Hematopoietic multipotent progenitor cell treated with erythropoietin and hydrocortisone succinate and interleukin-3 and kit ligand, for 15 days (in vitro differentiated cells): ENCODE data around the gene DOCK2.
"Not testable (repeated sequence)": the region's sequence is repeated elsewhere in the genome, so short reads cannot be mapped to it uniquely, and the experiment has no call there.

Experiments
- DNase-seq: peaks from one replicate; pipeline ENCODE4 v3.0.0-alpha.2; 2015; ENCODE audit warnings: low spot score

The DOCK2 gene

DNA sequence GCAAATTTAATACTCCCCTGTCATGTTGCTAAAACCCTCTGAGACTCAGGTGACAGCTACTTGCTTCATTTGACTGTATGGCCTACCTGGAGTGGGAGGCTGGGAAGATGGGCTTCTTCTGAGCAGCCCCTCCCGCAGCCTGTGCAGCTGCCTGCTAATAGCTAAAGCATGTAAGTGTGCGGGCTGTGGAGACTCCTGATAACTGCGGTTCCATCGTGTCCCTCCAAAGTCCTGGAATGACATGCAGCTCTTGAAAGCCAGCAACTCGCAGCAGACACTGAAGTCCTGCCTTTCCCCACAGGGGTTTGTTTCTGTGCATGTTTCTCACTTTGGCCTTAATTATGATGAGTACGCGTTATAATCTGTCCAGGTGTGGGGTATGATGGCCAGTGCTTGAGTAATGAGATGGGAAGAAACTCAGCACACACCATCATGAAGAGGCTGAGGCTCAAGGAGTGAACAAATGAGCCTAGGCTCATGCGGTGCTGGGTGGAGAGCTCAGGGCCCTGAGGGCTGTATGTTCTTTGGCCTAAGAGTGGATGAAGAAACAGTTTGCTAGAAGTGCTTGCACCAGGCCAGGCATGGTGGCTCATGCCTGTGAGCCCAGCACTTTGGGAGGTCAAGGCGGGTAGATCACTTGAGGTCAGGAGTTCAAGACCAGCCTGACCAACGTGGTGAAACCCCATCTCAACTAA is 119.1 kb downstream of the DOCK2 start:
- DNase-seq, result no peak

DNA sequence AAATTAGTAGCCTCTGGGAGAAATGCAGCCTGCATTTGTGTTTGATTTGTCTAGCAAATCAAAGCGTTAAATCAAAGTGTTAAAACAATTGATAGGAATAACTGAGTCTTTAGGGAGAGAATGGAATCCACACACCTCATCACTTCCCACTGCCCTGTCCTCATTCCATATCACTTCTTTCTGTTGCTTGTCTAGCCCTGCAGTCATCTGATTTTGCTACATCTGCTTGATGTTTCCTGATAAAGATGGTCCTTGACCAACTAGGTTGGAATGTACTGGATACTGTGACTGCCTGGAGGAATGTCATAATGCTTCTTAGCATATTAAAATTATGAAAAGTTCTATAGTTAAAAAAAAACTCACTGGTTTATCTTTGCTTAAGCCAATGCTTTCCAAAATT is 119.9 kb downstream of the DOCK2 start:
- no peak for DNase-seq

DNA sequence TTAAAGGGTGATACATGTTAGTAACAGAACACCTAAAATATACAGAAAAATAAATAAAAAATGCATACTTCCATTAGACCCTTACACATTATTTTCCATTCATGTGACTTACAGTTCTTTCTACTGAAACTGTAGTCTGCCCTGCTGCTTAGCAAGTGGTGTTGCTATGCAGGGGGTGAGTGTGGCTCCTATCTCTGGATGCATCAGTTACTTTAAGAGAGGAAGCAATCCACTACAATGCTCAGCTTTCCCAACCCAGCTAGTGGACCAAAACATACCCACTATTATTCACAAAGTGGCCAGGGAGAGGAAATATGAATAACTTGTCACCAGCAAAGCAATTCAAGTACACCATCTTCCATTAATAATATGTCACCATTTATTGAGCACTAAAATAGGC is 121.8 kb downstream of the DOCK2 start:
- no peak for DNase-seq

- no peak for DNase-seq
Measured at GRCh38 chr5:169760229-169760628, 123.2 kb downstream of the DOCK2 start.

- DNase-seq, result no peak
Measured at GRCh38 chr5:169762338-169763095, 125.4 kb downstream of the DOCK2 start.

DNA sequence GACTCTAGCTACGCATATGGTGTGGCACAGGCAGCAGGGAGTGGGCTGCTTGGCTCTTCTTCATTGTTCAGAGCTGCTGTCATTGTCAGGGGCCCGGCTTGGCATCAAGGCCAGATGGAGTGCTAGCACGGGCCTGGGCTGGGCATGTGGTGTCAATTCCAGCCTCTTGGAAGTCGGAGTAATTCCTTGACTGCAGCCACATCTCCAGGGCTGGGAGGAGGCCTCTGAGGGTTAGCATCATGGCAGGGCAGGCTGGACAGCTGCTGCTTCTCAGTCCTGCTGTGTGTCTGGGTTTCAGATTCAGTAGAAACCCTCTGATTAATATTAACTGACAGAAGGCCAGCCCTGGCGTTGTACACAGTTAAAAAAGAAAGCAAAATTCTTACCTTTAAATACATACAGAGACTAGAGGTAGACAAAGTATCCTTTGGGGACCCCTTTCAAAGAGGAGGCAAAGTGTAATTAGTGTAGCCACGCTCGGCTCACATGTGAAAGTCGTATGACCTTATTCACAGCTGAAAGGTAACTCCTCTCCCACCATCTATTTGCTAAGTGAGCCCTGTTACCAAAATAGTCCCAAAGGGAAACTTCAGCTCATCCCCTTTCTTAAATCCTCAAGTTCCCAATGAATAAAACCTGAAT is 126.4 kb downstream of the DOCK2 start:
- no peak for DNase-seq

- DNase-seq, result no peak
Measured at GRCh38 chr5:169764018-169764378, 126.9 kb downstream of the DOCK2 start.

- no peak for DNase-seq
Measured at GRCh38 chr5:169765176-169765996, 128.3 kb downstream of the DOCK2 start.

DNA sequence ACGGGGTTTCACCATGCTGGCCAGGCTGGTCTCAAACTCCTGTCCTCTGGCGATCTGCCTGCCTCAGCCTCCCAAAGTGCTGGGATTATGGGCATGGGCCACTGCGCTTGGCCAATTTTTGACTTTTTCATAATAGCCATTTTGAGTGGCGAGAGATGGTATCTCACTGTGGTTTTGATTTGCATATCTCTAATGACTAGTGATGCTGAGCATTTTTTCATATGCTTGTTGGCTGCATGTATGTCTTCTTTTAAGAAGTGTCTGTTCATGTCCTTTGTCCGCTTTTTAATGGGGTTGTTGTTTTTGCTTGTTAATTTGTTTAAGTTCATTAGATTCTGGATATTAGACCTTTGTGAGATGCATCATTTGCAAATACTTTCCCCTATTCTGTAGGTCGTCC is 129.9 kb downstream of the DOCK2 start:
- DNase-seq, result not testable (repeated sequence)

- no peak for DNase-seq
Measured at GRCh38 chr5:169767938-169768337, 130.9 kb downstream of the DOCK2 start.

GRCh38 chr5:169768416-169768815 is 131.3 kb downstream of the DOCK2 start:
- DNase-seq, result no peak

GRCh38 chr5:169770109-169770508 is 133.0 kb downstream of the DOCK2 start:
- DNase-seq, result no peak

- DNase-seq, result no peak
Measured at GRCh38 chr5:169772256-169772655, 135.2 kb downstream of the DOCK2 start.

- no peak for DNase-seq
Measured at GRCh38 chr5:169772688-169773087, 135.6 kb downstream of the DOCK2 start.

DNA sequence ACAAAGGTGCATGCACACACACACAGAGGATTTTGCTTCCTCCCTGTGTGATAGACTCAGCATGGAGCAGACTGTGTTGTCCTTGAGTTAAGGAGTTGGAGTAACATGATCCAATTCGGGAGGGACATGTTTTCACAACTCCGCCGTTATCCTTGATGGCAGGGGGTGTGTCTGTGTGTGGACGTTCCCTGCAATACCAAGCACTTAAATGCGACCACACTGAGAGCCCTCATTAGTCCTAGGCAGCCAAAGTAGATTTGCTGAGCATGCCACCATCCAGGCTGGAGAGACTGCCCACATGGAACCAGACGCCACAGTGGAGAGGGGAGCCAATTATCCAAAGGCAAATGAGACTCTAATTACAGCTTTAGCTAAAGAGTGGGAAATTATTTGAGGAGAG is 140.1 kb downstream of the DOCK2 start:
- no peak for DNase-seq

DNA sequence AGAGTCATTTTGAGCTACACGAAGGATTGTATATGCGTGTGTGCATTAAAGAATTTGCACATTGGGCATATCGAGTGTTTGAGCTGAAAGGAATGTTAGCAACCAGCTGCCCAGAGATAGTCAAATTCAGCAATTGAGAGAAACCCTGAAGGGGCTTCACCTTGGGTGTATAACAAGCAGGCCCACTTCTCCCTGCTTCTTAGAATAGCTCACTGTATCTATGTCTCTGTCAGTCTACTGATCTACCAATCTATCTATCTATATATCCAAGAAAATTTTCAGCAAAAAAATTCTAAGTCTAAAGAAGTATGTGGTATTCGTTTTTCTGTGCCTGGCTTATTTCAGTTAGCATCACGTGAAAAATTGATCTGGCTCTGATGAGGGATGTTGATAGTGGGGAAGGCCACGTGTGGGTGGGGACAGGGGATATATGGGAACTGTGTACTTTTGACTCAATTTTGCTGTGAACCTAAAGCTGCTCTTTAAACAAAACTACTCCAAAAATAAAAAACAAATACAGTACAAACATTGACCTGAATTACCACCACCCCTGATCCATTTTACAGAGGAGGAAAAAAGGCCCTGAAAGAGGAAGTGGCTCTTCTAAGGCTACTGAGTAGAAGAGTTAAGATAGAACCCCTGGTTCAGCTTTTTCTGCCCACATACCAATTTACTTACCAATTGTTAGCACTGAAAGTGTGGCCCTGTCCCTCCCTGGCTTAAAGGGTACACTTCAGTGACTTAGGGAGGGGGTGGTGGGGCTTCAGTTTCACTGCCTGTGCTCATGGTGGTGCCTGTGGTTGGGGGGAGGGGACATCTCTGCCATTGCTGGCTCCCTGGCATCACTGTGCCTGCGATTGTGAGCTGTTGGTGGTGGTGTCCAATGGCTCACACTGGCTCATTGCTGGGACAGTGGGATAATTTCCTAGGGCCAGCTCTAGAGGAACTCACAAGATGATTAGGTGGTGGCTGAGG is 141.8 kb downstream of the DOCK2 start:
- no peak for DNase-seq

DNA sequence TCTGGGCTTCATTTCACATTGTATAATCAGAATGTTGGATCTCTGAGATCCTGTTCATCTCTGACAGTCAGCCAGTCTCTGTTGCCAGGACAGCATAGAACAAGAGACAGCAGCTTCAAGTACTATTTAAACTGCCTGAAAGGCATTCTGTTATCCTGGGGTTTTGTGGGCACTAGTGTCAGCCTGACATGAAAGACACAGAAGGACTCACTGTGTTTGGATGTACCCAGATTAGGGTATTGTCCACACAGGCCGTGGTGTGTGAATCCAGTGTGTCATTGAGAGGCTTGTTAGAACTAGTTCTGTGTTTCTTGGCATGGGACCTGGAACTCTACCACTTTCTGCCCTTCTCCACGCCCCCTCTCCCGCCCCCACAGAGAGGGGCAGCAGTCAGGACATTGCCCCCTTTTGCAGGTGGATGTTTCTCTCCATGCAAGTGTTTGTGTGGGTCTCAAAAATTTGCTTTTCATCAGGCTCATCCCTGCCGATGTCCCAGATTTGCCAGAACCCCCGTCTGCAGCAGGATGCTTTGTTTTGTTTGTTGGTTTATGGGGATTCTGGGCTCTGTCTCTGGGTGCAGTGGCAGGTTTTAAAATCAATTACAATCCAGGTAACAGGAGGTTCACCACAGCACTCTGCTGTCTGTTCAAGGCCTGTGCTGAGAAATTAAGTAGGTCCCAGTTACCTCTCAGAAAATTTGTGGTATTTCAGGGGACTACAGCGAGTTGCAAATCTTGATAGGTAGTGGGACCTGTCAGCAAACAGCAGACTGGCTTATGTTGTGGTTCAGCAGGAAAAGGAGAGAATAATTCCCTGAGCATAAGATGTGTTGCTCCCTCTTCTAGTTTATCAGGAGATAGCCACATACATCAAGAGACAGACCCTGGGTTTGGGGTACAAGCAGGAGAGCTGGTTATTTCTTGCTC is 144.6 kb downstream of the DOCK2 start:
- no peak for DNase-seq

GRCh38 chr5:169785771-169786618 is 148.9 kb downstream of the DOCK2 start:
- no peak for DNase-seq

DNA sequence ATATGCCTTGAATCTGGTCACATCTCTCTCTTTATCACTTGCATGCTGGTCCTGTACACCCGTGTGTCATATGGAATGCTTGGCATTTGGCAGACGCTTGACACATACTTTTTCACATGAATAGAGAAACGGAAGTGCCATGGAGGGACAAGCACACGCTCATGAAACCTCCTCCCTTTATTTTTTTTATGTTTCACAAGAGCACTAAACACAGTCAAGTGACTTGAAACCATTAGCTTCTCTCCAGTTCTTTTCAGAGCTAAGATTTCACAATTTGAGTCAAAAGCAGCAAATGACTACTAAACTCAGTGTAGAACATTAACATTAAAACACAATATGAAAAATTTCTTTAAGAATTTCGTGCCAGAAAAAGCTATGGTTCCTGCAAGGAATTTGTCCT is 151.1 kb downstream of the DOCK2 start:
- no peak for DNase-seq
